Measurements from ENCODE around the gene INTS11.

The INTS11 gene

GRCh38 chr1:1340185-1340584 is 15.7 kb upstream of the INTS11 start:
- TF ChIP-seq ZFX (IDR thresholded peaks at IDR 0.05), result no peak
- TF ChIP-seq, protein P1, sequence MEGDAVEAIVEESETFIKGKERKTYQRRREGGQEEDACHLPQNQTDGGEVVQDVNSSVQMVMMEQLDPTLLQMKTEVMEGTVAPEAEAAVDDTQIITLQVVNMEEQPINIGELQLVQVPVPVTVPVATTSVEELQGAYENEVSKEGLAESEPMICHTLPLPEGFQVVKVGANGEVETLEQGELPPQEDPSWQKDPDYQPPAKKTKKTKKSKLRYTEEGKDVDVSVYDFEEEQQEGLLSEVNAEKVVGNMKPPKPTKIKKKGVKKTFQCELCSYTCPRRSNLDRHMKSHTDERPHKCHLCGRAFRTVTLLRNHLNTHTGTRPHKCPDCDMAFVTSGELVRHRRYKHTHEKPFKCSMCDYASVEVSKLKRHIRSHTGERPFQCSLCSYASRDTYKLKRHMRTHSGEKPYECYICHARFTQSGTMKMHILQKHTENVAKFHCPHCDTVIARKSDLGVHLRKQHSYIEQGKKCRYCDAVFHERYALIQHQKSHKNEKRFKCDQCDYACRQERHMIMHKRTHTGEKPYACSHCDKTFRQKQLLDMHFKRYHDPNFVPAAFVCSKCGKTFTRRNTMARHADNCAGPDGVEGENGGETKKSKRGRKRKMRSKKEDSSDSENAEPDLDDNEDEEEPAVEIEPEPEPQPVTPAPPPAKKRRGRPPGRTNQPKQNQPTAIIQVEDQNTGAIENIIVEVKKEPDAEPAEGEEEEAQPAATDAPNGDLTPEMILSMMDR (conservative IDR thresholded peaks at IDR 0.05), result no peak
- no peak overlapping the region for H3K27ac ChIP-seq

- TF ChIP-seq, protein P1 (conservative IDR thresholded peaks at IDR 0.05), result no peak
- TF ChIP-seq ZFX (IDR thresholded peaks at IDR 0.05), result no peak
- H3K27ac ChIP-seq, result no peak overlapping the region
These were observed 13.8 kb upstream of the INTS11 start for GRCh38 chr1:1338278-1338677.

DNA sequence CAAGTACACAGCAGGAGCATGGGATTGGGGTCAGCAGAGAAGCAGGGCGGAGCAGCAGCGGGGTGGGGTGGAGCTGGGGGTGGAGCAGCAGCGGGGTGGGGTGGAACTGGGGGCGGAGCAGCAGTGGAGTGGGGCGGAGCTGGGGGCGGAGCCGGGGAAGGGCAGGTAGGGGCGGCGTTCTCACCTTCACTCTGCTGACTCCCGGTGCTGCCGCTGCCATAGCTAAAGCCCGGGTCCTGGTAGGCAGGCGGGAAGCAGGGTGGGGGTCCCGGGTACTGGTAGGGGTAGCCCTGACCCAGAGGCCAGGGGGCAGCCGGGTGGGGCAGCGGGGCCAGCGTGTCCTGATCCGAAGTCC is 13.3 kb upstream of the INTS11 start:
- no peak for TF ChIP-seq ZFX (IDR thresholded peaks at IDR 0.05)
- TF ChIP-seq, protein P1 (conservative IDR thresholded peaks at IDR 0.05), result no peak
- H3K27ac ChIP-seq, result no peak overlapping the region

DNA sequence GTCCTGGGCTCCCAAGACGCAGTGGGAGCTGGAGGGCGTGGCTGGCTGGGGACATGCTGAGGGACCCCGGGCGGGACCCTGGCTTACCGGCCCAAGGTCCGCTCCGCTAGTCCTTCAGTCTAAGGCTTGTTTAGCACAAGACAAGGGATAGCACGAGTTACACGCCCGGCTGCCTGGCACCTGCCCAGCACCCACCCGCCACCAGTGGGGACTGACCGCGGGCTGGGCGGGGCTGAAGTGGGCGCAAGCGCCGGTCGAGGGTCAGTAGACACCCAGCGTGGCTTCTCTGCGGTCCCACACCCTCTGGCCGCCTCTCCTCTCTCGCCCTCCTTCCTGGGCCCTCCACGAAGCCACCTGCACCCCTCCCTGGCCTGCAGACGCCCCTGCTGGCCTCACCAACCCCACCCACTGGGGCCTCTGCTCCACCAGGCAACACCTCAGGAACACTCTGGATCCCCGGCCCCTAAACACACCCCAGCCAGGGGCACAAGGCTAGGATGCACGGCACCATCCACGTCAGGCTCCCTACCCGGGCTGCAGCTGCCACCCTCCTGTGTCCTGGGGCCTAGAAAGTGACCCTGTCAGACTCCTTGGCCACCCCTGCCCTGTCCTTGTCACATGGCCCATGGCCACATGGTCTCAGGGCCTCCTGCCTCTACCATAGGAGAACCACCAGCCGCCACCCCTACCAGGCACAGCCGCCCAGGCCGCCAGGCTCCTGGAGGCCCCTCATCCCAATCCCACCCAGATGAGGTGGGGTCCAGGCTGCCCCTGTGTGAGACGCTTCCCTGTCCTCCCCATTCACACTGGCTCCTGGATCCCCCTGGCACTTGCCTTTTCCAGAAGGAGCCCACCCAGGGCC is 12.7 kb upstream of the INTS11 start:
- no peak overlapping the region for H3K27ac ChIP-seq
- no peak for TF ChIP-seq ZFX (IDR thresholded peaks at IDR 0.05)

DNA sequence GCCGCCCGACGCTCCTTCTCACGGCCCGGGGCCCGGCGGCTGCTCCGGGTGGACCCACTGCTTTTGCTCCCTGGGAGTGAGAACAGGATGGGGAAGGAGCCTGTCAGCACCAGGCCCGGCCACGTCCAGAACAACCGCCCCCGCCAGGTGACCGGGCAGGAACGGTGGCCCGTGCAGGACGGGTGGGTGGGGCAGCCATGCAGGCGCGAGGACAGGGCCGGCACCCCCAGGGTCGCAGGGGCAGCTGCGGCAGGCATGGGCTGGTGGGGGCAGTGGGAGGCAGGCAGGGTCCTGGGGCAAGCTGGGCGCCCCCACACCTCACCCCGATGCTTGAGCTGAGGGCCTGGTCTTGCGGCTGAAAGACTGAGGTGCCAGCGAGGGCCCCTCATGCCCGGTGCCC is 12.0 kb upstream of the INTS11 start:
- no peak for TF ChIP-seq ZFX (IDR thresholded peaks at IDR 0.05)
- no peak overlapping the region for H3K27ac ChIP-seq

DNA sequence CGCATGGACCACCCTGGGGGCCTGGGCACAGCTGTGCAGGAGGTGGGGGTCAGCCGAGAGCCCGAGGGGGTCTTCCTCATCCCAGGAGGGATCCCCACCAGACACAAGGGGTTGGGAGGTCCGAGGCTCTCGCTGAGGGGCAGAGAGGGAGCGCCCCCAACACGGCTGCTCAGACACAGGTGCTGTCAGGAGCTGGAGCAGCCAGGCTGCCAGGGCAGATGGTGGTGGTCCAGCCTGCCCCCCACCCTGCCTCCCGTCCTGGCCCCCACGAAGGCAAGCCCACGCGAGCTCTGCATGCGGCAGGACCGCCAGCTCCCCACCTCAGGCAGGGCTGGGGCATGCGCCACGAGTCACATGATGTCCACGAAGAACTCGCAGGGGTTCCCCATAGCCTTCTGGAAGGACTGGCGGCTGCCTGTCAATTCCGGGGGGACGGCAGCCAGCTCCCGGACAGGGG is 11.4 kb upstream of the INTS11 start:
- H3K27ac ChIP-seq, result no peak overlapping the region
- no peak for TF ChIP-seq ZFX (IDR thresholded peaks at IDR 0.05)
- TF ChIP-seq, protein P1 (conservative IDR thresholded peaks at IDR 0.05), result no peak

DNA sequence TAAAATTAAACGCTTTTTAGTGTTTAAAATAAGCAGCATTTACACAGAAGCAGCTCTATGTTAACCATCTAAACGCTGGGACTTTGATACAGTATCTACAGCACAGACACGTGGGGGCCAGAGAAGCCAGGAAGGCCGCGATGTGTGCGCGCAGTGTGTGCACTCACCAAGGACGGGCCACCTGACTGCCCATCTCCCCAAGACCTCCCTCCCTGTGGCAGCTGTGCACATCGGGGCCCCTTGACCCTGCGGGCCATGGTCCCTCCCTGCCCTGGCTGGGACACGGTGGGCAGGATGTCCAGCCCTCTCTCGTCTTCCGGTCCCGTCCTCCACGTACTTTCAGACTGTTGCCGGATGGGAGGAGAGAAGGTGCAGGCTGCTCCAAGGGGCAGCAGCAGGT is 10.8 kb upstream of the INTS11 start:
- no peak for TF ChIP-seq ZFX (IDR thresholded peaks at IDR 0.05)
- TF ChIP-seq, protein P1 (conservative IDR thresholded peaks at IDR 0.05), result no peak
- no peak overlapping the region for H3K27ac ChIP-seq

DNA sequence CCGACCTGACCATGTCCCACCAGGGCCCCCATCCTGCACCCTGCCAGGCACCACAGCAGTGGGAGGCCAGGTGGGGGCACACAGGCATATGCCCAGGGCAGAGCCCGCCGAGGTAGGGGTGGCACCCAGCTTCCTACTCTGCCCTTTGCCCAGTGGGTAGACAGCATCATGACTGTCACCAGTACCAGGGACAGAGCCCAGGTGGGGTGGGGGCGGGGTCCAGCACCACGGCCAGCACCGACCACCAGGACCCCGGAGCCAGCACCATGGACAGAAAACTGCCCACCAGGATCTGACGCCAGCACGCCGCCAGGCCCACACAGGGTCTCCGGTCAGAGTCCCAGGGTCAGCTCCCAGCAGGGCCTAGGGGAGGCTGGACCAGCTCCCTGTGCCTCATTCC is 10.4 kb upstream of the INTS11 start:
- no peak overlapping the region for H3K27ac ChIP-seq
- TF ChIP-seq, protein P1 (conservative IDR thresholded peaks at IDR 0.05), result no peak
- TF ChIP-seq ZFX (IDR thresholded peaks at IDR 0.05), result no peak
